ENCODE results near the gene ZNF76.

The ZNF76 gene

DNA sequence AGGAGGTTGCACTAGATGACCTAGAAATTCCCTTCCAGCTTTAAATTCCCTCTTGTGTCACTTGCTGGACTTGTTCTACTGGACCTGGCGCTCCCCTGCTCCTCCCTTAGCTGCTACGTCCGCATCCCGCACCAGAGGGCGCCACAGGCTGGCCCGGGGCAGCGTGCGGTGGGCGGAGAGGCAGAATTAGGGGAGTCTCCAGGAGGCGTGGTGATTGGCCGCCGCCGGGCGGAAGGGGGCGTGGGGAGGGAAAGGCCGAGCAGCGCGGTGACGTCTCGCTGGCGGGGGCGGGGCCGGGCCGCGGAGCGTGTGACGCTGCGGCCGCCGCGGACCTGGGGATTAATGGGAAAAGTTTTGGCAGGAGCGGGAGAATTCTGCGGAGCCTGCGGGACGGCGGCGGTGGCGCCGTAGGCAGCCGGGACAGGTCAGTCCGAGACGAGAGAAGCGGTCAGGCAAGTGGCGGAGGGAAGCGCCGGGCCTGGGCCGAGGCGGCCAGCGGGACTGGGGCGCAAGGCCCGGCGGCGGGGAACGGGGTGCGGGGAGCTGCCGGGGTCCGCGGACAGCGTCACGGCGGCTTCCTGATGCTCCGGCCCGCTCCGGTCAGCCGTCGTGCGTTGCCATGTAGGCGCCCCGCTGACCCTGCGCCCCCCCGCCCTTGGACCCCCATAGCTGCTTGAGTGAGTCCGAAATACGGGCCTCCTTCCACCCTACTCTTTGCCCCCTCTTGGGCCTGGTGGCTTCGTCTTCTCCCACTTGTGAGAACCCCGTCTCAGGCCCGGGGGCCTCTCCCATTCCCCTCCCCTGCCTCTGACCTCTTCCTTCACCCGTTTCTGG lies 82.9 kb downstream of the ZNF76 start, which contains the start of gene PPARD:
PPARD (plus strand) TSS at position 301 of the 834 bp plus-strand sequence. CDS start 68,530 bp downstream, outside the sequence.
- peak; percentile 99 for DNase-seq

DNA sequence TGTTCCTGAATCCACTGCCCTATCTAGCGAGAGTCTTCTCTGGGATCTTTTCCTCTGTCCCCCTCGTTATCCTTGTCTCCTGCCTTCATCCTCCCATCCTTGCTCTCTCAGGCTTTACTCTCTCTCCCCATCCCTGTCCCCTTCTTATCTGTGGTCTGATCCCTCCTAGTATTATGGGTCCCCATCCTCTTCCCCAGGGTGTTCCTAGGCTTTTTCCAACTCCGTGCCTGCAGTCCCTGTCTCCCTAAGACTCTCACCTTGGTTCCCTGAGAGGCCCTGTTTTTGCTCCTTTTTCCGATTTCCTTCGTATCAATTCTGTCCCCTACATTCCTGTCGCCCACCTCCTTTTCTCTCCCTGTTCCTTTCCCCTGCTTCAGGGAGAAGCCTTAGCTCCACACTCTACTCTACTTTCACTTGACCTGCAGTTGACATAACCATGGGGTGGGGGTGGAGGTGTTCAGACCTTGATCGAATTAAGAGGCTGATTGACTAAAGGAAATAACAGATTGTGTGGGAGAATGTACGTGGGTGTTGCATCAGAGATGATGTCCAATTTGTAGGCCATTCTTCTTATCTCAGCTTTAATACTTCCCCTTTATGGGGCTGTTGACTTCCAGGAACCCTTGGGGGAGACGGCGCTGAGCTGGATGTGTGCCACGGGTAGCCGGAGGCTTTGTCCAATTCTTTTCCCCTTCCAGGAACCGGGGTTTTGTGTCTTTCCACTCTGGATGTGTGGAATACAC lies 83.7 kb downstream of the ZNF76 start:
- DNase-seq: no peak

DNA sequence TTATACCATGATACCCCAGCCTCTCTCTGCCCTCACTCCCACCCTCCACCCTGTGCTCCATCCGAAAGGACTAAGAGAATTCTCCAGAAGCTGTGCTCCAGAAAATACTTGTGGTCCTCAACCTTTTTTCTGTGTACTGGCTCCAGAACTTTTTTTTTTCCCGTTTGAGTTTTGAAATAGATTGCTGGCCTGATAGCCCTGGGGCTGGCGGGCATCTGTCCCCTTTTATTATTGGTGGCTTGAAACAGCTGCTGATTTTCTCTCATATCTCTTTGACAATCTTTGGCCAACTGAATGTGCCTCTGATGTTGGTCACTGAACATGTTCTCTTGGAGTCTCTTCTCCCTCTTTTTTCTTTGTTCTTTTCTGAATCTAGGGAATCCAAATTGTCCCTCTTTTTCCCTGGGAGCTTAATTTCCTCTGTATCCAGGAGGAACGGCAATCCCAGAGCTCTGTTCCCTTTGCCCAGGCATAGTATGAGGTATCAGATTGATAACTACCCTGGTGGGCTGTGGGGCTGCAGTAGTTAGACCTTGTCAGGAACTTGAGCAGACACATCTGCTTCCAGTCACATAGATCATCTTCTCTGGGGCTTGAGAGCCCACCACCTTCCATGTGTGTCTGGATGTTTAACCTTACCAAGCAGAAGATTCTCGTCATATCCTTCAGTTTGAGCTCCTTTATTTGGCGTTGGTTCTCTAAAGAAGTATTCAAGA lies 84.5 kb downstream of the ZNF76 start:
- DNase-seq: no peak
